GM19240 (cell line): ENCODE data around the gene FCRLA.
"Not testable (repeated sequence)": the region's sequence is repeated elsewhere in the genome, so short reads cannot be mapped to it uniquely, and the experiment has no call there.

Source experiments
- DNase-seq: peaks from one replicate; pipeline ENCODE4 v3.0.0; 2011; ENCODE audit warnings: low spot score; ENCODE audit not compliant: insufficient read length

Gene FCRLA

DNA sequence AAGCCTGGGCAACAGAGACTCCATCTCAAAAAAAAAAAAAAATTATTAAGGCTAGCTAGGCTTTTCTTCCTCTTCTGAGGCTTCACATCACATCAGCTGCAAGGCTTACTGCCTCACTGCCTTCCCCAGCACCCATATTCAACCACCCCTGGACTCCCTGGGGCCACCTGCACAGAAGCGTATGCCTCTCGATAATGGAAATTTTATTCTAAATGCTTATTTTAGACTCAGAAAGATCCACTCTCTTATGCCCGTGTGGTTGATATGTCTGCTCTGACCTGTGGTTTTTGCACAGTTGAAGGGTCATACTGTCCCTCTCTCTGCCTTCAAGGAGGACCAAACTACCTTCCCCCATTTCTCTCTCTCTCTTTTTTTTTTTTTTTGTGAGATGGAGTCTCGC, 1.5 kb upstream of the FCRLA start:
- no peak for DNase-seq

DNA sequence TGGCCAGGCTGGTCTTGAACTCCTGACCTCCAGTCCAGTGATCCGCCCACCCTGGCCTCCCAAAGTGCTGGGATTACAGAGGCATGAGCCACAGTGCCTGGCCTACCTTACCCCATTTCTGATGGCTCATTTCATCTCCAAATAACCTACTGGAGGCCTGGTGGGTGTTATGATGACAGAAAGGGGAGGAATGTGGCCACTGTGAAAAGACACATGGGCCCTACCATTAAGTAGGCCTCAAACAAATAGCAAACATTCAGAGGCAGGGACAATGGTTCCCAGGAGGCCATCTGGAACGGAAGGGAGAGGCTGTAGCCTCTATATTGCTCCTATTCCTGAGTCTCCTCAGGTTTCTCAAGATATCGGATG, 932 bp upstream of the FCRLA start:
- no peak for DNase-seq

DNA sequence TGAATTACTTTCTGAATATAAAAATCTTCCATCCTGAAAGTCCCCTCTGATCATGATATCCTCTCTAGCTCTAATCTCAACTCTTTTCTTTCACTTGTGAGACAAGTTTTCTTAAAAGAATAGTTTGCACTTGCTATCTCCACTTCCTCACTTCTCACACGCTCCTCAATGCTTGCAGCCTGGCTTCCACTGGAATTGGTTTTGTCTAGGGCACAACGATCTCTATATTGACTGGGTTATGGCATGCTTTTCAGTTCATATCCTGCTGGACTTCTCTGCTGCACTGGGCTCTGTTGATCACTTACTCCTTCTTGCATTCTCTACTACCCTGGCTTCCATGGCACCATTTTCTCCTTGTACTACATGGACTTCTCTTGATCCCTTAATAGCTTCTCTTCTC, 474 bp downstream of the FCRLA start:
- no peak for DNase-seq

DNA sequence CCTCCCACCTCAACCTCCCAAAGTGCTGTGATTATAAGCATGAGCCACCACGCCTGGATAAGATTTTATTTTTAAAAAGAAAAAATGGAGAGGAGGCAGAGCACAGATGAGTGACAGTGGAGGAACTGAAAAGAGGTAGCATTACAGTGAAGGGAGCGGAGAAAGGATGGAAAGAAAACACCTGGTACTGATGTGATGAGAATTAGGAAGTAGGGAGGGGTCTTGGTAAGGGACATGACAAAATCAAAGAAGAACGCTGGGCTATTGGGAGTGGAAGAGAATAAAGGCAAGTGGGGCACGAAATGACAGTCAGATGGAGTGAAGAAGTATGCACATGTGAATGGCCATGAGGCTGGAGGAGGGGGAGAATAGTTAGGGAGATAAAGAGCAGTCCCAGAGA, 2.3 kb downstream of the FCRLA start:
- DNase-seq, result no peak

GRCh38 chr1:161710560-161710959, 3.5 kb downstream of the FCRLA start:
- no peak for DNase-seq

- no peak for DNase-seq
Measured at GRCh38 chr1:161718559-161719324, 11.7 kb downstream of the FCRLA start.

- DNase-seq, result no peak
Measured at GRCh38 chr1:161719325-161719611, 12.2 kb downstream of the FCRLA start.

DNA sequence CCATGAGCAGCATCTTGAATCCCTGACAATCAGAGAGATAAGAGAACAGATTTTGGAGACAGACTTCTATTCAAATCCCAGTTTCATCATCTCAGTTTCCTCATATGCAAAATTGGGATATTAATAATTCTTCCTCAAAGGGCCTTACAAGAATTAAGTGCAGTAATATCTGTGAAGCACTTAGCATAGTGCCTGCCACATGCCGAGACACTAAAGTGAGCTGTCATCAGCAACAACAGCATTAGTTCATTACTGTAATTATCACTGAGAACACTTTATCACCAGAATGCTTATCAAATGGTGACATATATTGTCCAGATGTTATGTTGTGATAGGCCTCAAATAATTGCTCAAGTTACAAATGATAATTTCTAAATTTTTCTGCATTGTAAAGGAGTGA, 13.4 kb downstream of the FCRLA start:
- no peak for DNase-seq

DNA sequence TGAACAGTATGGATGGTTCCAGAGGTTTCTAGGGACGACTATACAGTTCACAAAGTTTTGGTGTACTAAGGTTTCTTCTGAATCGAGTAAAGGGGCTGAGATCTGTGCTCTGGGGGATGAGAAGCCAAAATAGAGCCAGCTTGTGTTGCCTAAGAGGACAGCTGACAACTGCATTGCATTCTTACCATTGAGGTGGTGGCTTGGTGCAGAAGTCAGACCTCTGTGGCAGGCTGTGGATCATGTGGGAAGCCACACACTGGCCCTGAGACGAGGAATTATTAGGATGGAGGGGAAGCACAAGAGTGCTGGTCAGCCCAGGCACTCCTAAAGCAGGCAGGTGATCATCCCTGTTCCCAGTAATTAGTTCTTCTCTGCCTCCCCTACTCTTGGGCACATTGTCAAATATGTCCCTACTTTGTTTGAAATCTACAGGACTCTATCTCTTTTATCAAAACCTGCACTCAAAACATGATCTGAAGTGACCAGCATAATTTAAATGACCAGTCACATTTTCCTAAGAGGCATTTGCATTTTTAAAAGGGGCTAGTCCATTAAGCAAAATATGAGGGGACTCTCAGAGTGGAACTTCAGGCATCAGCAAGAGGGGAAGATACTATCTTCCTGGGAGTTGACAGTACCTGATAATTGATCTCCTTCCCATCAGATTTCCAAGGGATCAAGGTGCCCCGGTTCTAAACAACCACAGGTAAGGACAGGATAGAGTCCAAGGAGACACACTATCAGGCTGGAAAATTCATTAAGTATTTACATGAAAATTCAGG, 14.1 kb downstream of the FCRLA start, which contains the start of gene FCRLB:
Gene FCRLB, plus strand, starts transcription at position 589 of the 782 bp plus-strand sequence. CDS start 1,129 bp downstream, outside the sequence.
- DNase-seq, result no peak

- DNase-seq, result no peak
Measured at GRCh38 chr1:161721738-161722343, 14.8 kb downstream of the FCRLA start.

DNA sequence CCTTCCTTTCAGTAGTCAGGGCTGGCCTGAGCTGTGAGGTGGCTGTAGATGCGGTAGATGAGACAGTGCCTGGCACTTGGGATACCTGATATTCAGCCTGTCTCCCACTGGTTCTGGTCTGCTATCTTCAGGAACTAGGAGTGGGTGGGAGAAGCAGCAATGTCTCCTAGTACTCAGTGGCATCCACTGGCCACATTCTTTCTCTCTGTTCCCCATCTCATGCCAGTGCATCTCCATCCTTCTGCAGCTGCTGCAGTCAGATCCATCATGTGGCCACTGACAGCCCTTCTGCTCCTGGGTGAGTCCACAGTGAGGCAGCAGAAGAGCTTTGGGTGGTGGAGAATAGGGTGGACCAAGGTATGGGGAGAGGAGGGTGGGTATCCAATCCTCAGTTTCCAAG, 15.4 kb downstream of the FCRLA start:
- no peak for DNase-seq

DNA sequence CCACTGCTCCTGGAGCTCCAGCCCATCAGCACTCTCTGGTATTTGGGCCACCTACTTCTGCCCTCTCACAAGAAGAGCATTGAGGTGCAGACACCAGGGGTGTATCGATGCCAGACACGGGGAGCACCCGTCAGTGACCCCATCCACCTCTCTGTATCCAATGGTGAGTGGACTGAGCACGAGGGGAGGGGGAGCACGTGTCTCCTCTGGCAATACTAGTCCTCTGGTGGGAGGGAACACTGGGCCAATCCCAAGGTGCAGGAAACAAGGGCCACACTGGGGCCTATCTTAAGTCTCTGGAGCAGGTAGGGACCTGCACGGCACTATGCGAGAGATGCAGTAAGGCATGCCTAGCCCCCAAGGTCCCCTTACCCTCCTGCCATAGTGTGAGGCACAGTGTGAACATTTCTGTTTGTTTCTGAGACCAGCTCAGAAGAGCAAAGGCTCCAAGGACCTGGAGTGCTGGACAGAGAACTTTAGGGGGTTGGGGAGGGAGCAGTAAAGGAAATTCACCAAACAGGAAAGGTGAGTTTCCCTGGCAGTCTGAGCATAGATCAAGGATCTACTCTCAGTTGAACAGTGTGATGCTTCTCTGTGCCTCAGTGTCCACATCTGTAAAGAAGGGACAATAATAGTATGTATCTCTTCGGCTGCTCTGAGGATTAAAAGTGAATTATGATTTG, 16.6 kb downstream of the FCRLA start:
- no peak for DNase-seq

DNA sequence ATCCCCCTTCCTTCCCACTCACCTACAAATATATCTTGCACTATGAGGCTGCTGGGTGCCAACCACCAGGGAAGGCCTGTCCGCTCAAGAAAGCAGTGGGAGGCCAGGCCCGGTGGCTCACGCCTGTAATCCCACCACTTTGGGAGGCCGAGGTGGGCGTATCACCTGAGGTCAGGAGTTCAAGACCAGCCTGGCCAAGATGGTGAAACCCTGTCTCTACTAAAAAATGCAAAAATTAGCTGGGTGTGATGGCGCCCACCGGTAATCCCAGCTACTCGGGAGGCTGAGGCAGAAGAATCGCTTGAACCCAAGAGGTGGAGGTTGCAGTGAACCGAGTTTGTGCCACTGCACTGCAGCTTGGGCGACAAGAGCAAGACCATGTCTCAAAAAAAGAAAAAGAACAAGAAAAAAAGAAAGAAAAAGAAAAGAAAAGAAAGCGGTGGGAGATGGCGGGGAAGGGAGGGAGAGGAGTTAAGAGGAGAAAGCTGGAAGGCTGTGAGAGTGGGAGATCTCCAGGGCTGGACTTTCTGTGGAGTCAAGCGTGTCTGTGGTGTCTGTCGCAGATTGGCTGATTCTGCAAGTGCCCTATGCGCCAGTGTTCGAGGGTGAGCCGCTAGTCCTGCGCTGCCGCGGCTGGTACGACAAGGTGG, 18.4 kb downstream of the FCRLA start:
- not testable (repeated sequence) for DNase-seq

- DNase-seq, result no peak
Measured at GRCh38 chr1:161725908-161726472, 19.0 kb downstream of the FCRLA start.

GRCh38 chr1:161726473-161727255, 19.6 kb downstream of the FCRLA start:
- no peak for DNase-seq

DNA sequence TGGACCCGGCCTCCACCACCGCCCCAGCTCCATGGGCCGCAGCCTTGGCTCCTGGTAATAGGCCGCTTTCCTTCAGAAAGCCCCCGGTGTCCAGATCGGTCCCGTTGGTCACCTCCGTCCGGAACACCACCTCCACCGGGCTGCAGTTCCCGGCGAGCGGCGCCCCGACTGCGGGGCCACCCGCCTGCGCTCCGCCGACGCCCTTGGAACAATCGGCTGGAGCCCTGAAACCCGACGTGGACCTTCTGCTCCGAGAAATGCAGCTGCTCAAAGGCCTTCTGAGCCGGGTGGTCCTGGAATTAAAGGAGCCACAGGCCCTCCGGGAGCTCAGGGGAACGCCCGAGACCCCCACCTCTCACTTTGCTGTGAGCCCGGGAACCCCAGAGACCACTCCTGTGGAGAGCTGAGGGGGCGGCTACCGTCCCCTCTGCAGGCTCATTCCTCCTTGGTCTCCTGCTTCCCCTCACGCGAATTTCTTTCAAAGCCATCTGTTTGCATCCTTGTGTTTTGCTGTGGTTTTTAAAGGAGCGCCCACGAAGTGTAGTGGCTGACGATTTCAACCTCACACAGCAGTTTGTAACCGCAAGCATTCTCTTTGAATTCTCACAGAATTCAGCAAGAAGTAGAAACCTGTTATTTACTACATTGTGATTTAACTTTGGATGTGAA, 20.4 kb downstream of the FCRLA start:
- no peak for DNase-seq

GRCh38 chr1:161728376-161729226, 21.6 kb downstream of the FCRLA start:
- no peak for DNase-seq

DNA sequence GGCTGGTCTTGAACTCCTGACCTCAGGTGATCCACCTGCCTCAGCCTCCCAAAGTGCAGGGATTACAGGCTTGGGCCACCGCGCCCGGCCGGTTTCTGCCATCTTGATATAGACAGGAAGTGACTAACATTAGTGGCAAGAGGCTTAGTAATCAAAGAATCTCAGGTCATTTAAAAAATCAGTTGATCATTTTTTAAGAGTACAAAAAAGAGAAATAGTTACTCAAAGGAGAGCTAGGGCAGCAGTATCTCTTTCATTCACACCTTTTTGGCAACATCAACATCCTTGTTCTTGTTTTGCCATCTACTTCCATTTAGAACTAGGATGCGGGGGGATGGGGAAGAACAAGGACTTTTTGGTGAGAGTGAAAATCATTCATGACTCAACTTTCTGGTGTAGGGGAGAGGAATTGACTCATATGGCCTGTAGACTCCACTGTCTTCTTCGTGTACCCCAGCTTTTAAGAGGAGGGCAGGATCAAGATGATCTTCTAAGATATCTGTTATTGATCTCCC, 23.1 kb downstream of the FCRLA start:
- DNase-seq, result no peak

- no peak for DNase-seq
Measured at GRCh38 chr1:161731241-161731640, 24.2 kb downstream of the FCRLA start.
